Type B pancreatic cell (in vitro differentiated cells): ENCODE measurements around the gene DOCK2. TPM values are rescaled to one million over a fixed set of nuclear protein-coding genes. Genes with fewer than 3 reads are reported as not detected.

Experiments
- DNase-seq: peaks from one replicate; pipeline ENCODE4 v3.0.0; 2021; ENCODE audit warnings: mixed read lengths; ENCODE audit not compliant: unreplicated experiment; ENCODE audit errors: extremely low spot score
- H3K27ac Mint-ChIP-seq: 2 replicates; pipeline ENCODE4 v1.8.0; 2021; ENCODE audit warnings: mild to moderate bottlenecking, mixed read lengths
- H3K27me3 Mint-ChIP-seq: 2 replicates; pipeline ENCODE4 v1.8.0; 2021; ENCODE audit warnings: mixed read lengths
- H3K36me3 Mint-ChIP-seq: 2 replicates; pipeline ENCODE4 v1.8.0; 2021; ENCODE audit warnings: mixed read lengths
- H3K4me1 Mint-ChIP-seq: one replicate; pipeline ENCODE4 v1.8.0; 2021; ENCODE audit warnings: mixed read lengths; ENCODE audit not compliant: unreplicated experiment
- H3K4me3 Mint-ChIP-seq: 2 replicates; pipeline ENCODE4 v1.8.0; 2021; ENCODE audit warnings: mild to moderate bottlenecking, mixed read lengths
- H3K9me3 Mint-ChIP-seq: 2 replicates; pipeline ENCODE4 v1.8.0; 2021; ENCODE audit warnings: mixed read lengths
- total RNA-seq: library from RNA; stranded (reverse); gene quantifications from 2 replicates; pipeline ENCODE4 v1.2.1, GENCODE V29; 2021; ENCODE audit warnings: low replicate concordance
- TF ChIP-seq, protein P1 (sequence below): fragments of 200-600 bp; sonication (generic); conservative IDR thresholded peaks from 2 replicates; pipeline ENCODE4 v1.5.0; 2021; ENCODE audit warnings: antibody characterized with exemption, mild to moderate bottlenecking

The DOCK2 gene
- total RNA-seq, 1 donor from 2014 or later = 0.82 TPM

DNA sequence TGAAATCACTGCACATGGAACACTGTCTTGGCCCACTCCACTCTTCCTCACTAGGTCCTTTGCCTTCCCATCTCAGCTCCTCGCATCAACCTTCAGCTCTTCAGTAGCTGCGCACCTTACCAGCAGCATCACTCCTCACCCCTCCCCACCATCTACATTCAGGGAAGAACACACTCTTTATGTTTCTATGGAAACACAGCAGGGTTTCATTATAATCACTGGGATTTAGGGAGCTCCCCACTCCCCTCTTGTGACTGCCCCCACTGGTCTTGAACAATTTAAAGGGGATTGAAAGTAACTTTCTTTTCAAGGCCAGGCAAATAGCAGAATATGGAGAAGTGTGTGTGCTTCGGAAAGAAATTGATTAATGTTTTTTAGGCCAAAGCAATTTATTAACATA, 232.0 kb downstream of the DOCK2 start:
- Mint-ChIP-seq H3K36me3 (no peaks in the 10 kb centered on the region), H3K4me1 (peaks cover 17% of the 10 kb centered on the region), H3K9me3 (no peaks in the 10 kb centered on the region), H3K4me3 (no peak overlapping the region), H3K27ac (no peak overlapping the region), H3K27me3 (peaks cover 23% of the 10 kb centered on the region)
- DNase-seq = no peak
- TF ChIP-seq, protein P1, sequence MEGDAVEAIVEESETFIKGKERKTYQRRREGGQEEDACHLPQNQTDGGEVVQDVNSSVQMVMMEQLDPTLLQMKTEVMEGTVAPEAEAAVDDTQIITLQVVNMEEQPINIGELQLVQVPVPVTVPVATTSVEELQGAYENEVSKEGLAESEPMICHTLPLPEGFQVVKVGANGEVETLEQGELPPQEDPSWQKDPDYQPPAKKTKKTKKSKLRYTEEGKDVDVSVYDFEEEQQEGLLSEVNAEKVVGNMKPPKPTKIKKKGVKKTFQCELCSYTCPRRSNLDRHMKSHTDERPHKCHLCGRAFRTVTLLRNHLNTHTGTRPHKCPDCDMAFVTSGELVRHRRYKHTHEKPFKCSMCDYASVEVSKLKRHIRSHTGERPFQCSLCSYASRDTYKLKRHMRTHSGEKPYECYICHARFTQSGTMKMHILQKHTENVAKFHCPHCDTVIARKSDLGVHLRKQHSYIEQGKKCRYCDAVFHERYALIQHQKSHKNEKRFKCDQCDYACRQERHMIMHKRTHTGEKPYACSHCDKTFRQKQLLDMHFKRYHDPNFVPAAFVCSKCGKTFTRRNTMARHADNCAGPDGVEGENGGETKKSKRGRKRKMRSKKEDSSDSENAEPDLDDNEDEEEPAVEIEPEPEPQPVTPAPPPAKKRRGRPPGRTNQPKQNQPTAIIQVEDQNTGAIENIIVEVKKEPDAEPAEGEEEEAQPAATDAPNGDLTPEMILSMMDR = no peak

DNA sequence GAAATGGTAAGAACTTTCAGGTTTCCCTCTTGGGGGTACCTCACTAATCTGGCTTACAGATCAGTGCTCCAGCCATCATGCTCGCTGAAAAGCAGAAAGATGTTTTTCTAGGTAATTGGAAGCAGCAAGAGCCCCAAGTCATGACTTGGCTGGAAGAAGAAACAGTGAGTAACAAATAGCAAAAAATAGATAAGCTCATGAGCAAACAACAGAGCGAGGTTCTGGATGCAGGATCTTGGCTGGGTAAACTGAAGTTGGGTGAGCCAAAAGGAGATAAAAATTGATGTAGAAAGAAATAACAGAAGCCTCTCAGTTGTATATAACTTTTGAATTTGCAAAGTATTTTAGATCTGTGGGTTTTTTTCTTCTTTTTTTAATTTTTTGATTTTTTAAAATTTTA, 233.1 kb downstream of the DOCK2 start:
- Mint-ChIP-seq H3K27ac (no peak overlapping the region), H3K27me3 (peaks cover 22% of the 10 kb centered on the region), H3K36me3 (no peaks in the 10 kb centered on the region), H3K9me3 (no peaks in the 10 kb centered on the region), H3K4me3 (no peak overlapping the region), H3K4me1 (peaks cover 17% of the 10 kb centered on the region)
- DNase-seq = no peak
- TF ChIP-seq, protein P1 = no peak

DNA sequence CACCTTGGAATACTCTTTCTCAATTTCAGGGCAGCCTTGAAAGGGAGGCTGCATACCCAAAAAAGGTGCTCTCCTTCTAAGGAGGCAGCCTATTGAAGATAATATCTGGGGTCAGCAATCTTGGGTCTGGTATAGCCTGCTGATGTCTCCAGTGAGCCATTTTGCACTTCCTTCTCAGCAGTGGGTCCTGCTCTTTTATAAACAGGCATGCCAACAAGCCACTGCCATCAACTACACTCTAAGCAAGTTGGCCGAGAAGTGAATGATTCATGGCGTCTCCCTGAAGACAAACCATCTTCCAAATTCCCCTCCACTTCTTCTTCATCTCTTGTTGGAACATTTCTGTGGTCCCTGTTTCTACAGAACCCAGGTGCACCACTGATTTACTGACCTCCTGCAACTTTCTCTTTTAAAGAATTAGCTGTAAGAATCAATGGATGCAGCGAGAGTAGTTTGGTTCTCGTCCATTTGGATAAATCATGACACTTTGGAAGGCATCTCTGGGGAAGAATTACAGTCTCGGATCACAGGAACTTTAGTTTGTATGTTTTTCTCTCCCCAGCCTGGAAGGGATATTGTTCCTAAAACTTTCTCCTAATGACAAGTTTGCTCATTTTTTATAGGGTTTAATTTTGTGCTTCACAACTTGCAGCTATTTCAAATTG, 234.9 kb downstream of the DOCK2 start:
- peaks cover 22% of the 10 kb centered on the region for H3K27me3 Mint-ChIP-seq
- TF ChIP-seq, protein P1 = no peak
- H3K9me3 Mint-ChIP-seq = no peaks in the 10 kb centered on the region
- no peak overlapping the region for H3K4me3 Mint-ChIP-seq
- H3K4me1 Mint-ChIP-seq = peaks cover 17% of the 10 kb centered on the region
- no peak for DNase-seq
- H3K36me3 Mint-ChIP-seq = peaks cover 3% of the 10 kb centered on the region
- no peak overlapping the region for H3K27ac Mint-ChIP-seq

DNA sequence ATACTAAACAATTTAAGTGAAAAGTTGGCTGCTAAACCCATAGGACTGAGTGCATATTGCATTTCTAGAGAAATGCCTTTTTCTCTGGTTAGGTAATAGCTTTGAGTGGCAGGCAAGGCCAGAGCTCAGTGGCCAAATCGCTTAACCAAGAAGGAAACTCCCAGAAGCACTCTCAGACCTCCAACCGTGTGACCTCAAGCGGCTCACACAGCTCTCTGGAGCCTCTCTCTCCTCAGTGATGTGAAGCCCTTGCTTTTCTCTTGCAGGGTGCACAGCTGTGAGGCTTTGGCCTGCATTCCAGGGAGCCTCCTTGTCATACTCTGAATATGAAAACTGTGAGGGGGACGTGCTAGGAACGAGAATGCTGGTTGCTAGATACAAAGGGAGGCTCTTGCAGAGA, 236.6 kb downstream of the DOCK2 start:
- Mint-ChIP-seq H3K4me3 (no peak overlapping the region), H3K27ac (no peak overlapping the region), H3K36me3 (peaks cover 4% of the 10 kb centered on the region), H3K9me3 (no peaks in the 10 kb centered on the region), H3K4me1 (peaks cover 17% of the 10 kb centered on the region), H3K27me3 (peaks cover 31% of the 10 kb centered on the region)
- TF ChIP-seq, protein P1 = no peak
- DNase-seq = no peak

DNA sequence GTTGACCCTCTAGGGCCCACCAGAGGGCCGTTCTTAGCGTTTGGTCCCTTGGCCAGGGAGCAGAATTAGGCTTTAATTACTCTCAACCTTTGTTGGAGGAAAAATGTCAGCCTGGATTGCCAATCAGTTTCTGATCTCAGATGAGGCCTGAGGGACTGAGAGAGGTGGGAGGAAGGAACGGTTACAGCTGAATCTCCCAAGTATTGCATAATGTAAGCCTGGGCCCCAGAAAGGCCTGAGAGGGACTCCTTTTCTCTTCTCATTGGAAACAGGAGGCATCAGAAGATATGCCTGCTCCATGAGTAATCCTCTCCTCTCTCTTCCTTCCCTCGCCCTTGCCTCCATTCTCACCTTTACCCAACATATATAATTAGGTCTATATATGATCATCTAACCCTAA, 237.5 kb downstream of the DOCK2 start:
- Mint-ChIP-seq H3K27ac (no peak overlapping the region), H3K4me3 (no peak overlapping the region), H3K4me1 (peaks cover 15% of the 10 kb centered on the region), H3K27me3 (peaks cover 33% of the 10 kb centered on the region), H3K9me3 (no peaks in the 10 kb centered on the region), H3K36me3 (peaks cover 4% of the 10 kb centered on the region)
- TF ChIP-seq, protein P1 = no peak
- DNase-seq = no peak
